K562 (cell line): ENCODE measurements around the gene GATA5. TPM values are rescaled to one million over a fixed set of nuclear protein-coding genes. Genes with fewer than 3 reads are reported as not detected.
A peak's percentile ranks its signal among the peaks of the same experiment; 100 is the strongest.

ENCODE experiments used
- AFF4 ChIP-seq: sonication (generic); formaldehyde crosslinking; IDR thresholded peaks from 2 replicates; pipeline ENCODE4 v1.8.0; 2023; ENCODE audit warnings: mild to moderate bottlenecking, missing genetic modification reagents
- CBFA2T2 ChIP-seq: fragments of 450-650 bp; conservative IDR thresholded peaks from 2 replicates; pipeline ENCODE4 v1.6.1; 2017; ENCODE audit warnings: mild to moderate bottlenecking
- FOXA3 ChIP-seq, 2 experiments: fragments of 450-650 bp in 1 of 2; sonication (generic) in 1 of 2; formaldehyde crosslinking; IDR thresholded peaks in 1 of 2; conservative IDR thresholded peaks in 1 of 2; 2 replicates each; pipeline versions ENCODE4 v1.4.0 to v1.8.0; 2020 to 2022; ENCODE audit warnings: mild to moderate bottlenecking in 2 of 2, missing genetic modification reagents in 1 of 2
- FOXK1 ChIP-seq: sonication (generic); formaldehyde crosslinking; IDR thresholded peaks from 2 replicates; pipeline ENCODE4 v1.8.0; 2022; ENCODE audit warnings: missing genetic modification reagents, mild to moderate bottlenecking, borderline replicate concordance
- FOXP4 ChIP-seq: sonication (generic); formaldehyde crosslinking; IDR thresholded peaks from 2 replicates; pipeline ENCODE4 v1.8.0; 2022; ENCODE audit warnings: mild to moderate bottlenecking, missing genetic modification reagents, borderline replicate concordance
- MAX ChIP-seq: sonication (generic); formaldehyde crosslinking; IDR thresholded peaks from 2 replicates; pipeline ENCODE4 v1.9.0; 2022; ENCODE audit warnings: mild to moderate bottlenecking, missing genetic modification reagents
- NFE2L1 ChIP-seq: fragments of 450-650 bp; IDR thresholded peaks from 2 replicates; pipeline ENCODE4 v1.6.1; 2016; ENCODE audit warnings: missing genetic modification characterization, low read depth, mild to moderate bottlenecking, missing compliant biosample characterization, moderate library complexity, borderline replicate concordance
- RAD51 ChIP-seq: fragments of 450-650 bp; IDR thresholded peaks from 2 replicates; pipeline ENCODE4 v1.7.1; 2016; ENCODE audit warnings: low read depth, mild to moderate bottlenecking, borderline replicate concordance
- TEAD4 ChIP-seq, 2 experiments: sonication (generic) in 1 of 2; formaldehyde crosslinking in 1 of 2; IDR thresholded peaks; 2 replicates each; pipeline versions ENCODE4 v1.6.1 to v1.8.0; 2012 to 2022; ENCODE audit warnings: borderline replicate concordance in 1 of 2, inconsistent platforms in 1 of 2, low read length in 1 of 2, mild to moderate bottlenecking in 1 of 2, missing genetic modification reagents in 1 of 2
- USF2 ChIP-seq: sonication (generic); formaldehyde crosslinking; IDR thresholded peaks from 2 replicates; pipeline ENCODE4 v1.5.0; 2020; ENCODE audit warnings: missing genetic modification reagents
- ZBTB7A ChIP-seq: IDR thresholded peaks from 2 replicates; pipeline ENCODE4 v1.6.1; 2011; ENCODE audit warnings: low read depth, mild to moderate bottlenecking, low read length, moderate library complexity, borderline replicate concordance; ENCODE audit not compliant: control insufficient read depth
- ZNF224 ChIP-seq: sonication (generic); formaldehyde crosslinking; IDR thresholded peaks from 2 replicates; pipeline ENCODE4 v1.8.0; 2022; ENCODE audit warnings: mild to moderate bottlenecking, missing genetic modification reagents
- polyA plus RNA-seq, 8 experiments: library from polyadenylated mRNA; depleted of rRNA in 4 of 8; stranded (reverse) in 5 of 8; unstranded in 3 of 8; fragments of >200 nt; fragmentation: Nextera tagmentation in 2 of 8; fragmentation: Illumina TruSeq in 1 of 8; extraction: Ambion mirVana in 2 of 8; extraction: Trizol in 1 of 8; gene quantifications; 2 replicates each; pipeline versions ENCODE4 v1.2.1 to v1.2.3, GENCODE V29; 2011 to 2014; ENCODE audit warnings: inconsistent platforms in 1 of 8, missing spikeins in 1 of 8
- total RNA-seq, 7 experiments: library from RNA; depleted of rRNA in 6 of 7; stranded (reverse); fragments of >200 nt in 6 of 7; fragmentation: Illumina TruSeq in 2 of 7; extraction: Trizol in 2 of 7; gene quantifications; 2 replicates each; pipeline versions ENCODE4 v1.2.1 to v1.2.3, GENCODE V29; 2011 to 2021; ENCODE audit warnings: low replicate concordance in 1 of 7

The GATA5 gene
- total and polyA plus RNA-seq, 9 of the 15 experiments (the other 6 are each of a cell fraction or from before 2014, with no cell fraction given): 0.09 to 0.57 (median 0.20) TPM; not detected in 3

- TF ChIP-seq FOXP4 (peak; percentile 87; the same call in 1 of the 2 replicates), ZNF224 (CRISPR knock-in tag) (peak; percentile 81; the same call in 1 of the 2 replicates), NFE2L1 (tag) (no peak), FOXA3 (CRISPR knock-in tag; conservative IDR thresholded peaks at IDR 0.05 in 1 of 2, IDR thresholded peaks at IDR 0.05 in 1 of 2) (peak in 1 of 2 experiments; percentile 85; a peak in 1 of 4 replicates), CBFA2T2 (0 out of 2 replicates have a peak, but pooled peaks have one; percentile 16), RAD51 (peak; percentile 77; the same call in 1 of the 2 replicates), FOXK1 (CRISPR knock-in tag) (peak; percentile 95), AFF4 (CRISPR knock-in tag) (peak; percentile 81; the same call in 1 of the 2 replicates), TEAD4 (IDR thresholded peaks at IDR 0.05; ENCODE audit: low read length) (no peak), TEAD4 (CRISPR knock-in tag; IDR thresholded peaks at IDR 0.05; ENCODE audit: borderline replicate concordance) (peak; percentile 95), USF2 (peak; percentile 87), MAX (CRISPR knock-in tag) (peak; percentile 98), ZBTB7A (peak; percentile 55; the same call in 1 of the 2 replicates)
Observed at GRCh38 chr20:62476056-62476838, 452 bp upstream of the GATA5 start (continued).
